AG04450 (cell line): Measurements from ENCODE around the gene PKP1. TPM values are rescaled to one million over a fixed set of nuclear protein-coding genes. Genes with fewer than 3 reads are reported as not detected.

Experiments
- CTCF ChIA-PET: fragments of 300-600, 350-600 bp; formaldehyde crosslinking; extraction: SDS; loops from one replicate; lab custom pipeline; 2022; ENCODE audit warnings: antibody characterized with exemption, inconsistent platforms; lab: Charles Lee
- POLR2A ChIA-PET: fragments of 350-600 bp; formaldehyde crosslinking; extraction: SDS; loops from one replicate; lab custom pipeline; 2021; ENCODE audit warnings: antibody characterized with exemption, inconsistent platforms; lab: Yijun Ruan, JAX
- DNase-seq: peaks from one replicate; pipeline ENCODE4 v3.0.0-alpha.2; 2011; ENCODE audit warnings: low read depth, low spot score
- H3K27ac ChIP-seq: one replicate; pipeline ENCODE4 v1.5.1; 2012; ENCODE audit warnings: low read depth, low read length, control low read depth
- H3K27me3 ChIP-seq: one replicate; pipeline ENCODE4 v1.6.0; 2012; ENCODE audit warnings: low read length; ENCODE audit not compliant: control insufficient read depth, insufficient read depth
- H3K4me3 ChIP-seq: 2 replicates; pipeline ENCODE4 v1.5.1; 2011; ENCODE audit warnings: mild to moderate bottlenecking, low read depth, low read length, control low read depth
- H3K9me3 ChIP-seq: 2 replicates; pipeline ENCODE4 v1.5.1; 2012; ENCODE audit warnings: low read length; ENCODE audit not compliant: control insufficient read depth, insufficient read depth
- CTCF ChIP-seq: IDR thresholded peaks from 2 replicates; pipeline ENCODE4 v1.5.1; 2011; ENCODE audit warnings: low read depth, low read length, control low read depth, inconsistent platforms
- polyA plus RNA-seq: library from polyadenylated mRNA; depleted of rRNA; stranded (reverse); fragments of >200 nt; gene quantifications from 2 replicates; pipeline ENCODE4 v1.2.3, GENCODE V29; 2011

PKP1 gene
- polyA plus RNA-seq, 1 experiment: 0.04 TPM

GRCh38 chr1:201288765-201289164 is 5.5 kb downstream of the PKP1 start:
- H3K4me3 ChIP-seq: no peak overlapping the region
- ChIA-PET CTCF (interaction anchor here (1.2 kb wide), 1 partner anchor 73 kb away, joined by 3 read pairs; no protein-coding TSS in a partner anchor), POLR2A (no interaction called here)
- peaks cover 6% of the 10 kb centered on the region; the same call in 1 of the 2 replicates for H3K9me3 ChIP-seq
- DNase-seq: no peak
- H3K27me3 ChIP-seq: peaks cover 44% of the 10 kb centered on the region
- TF ChIP-seq CTCF: no peak
- no peak overlapping the region for H3K27ac ChIP-seq

DNA sequence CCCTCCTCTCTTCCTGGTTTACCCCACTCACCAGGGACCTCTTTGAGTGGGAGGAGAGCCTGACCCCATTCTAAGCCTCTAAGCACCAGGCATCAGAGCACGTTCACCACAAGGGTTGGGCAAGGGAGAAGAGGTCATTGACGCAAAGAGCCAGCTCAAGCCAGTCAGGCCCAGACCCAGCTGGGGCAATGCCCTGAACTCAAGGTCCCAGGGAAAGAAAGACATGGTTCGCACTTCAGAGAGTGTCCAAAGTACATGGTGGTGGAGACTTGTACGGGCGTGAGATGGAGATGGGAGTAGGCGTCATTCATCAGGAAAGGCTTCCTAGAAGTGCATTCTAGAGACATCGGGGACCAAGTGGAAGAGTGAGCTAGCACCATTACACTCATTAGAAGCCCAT is 7.2 kb downstream of the PKP1 start:
- no peak for TF ChIP-seq CTCF

DNA sequence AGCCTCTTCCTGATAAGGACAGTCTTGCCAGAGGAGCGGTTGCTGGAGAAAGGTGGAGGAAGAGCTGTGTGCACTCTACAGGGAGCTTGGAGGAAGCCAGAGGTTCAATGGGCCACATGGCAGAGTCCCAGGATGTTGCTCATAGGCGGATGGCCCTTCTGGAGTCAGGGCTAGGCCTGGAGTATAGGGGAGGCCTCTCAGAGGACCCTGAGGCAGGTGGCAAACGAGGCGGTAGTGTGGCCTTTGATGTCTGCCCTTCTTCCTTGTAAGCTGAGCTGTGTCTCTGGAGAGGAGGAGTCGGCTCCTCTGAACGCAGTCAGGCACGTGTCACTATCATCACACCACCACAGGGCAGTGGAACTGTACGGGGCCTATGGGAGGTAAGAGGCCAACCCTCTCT is 8.6 kb downstream of the PKP1 start:
- ChIA-PET POLR2A (no interaction called here), CTCF (no interaction called here)
- Histone ChIP-seq H3K4me3 (no peak overlapping the region), H3K27ac (no peak overlapping the region), H3K27me3 (peaks cover 25% of the 10 kb centered on the region), H3K9me3 (no peaks in the 10 kb centered on the region)
- DNase-seq: no peak
- TF ChIP-seq CTCF: no peak

More for the DNA sequence above, 7.2 kb downstream of the PKP1 start:
- H3K4me3 ChIP-seq: no peak overlapping the region
- no peak overlapping the region for H3K27ac ChIP-seq
- ChIA-PET POLR2A (interaction anchor here (0.6 kb wide), 1 partner anchor 231 kb away, joined by 8 read pairs; no protein-coding TSS in a partner anchor), CTCF (interaction anchor here (1.0 kb wide), 1 partner anchor 56 kb away, joined by 3 read pairs; no protein-coding TSS in a partner anchor)
- DNase-seq: no peak
- peaks cover 35% of the 10 kb centered on the region for H3K27me3 ChIP-seq
- no peaks in the 10 kb centered on the region for H3K9me3 ChIP-seq

GRCh38 chr1:201294876-201295275 is 11.6 kb downstream of the PKP1 start:
- TF ChIP-seq CTCF: no peak
- Histone ChIP-seq H3K27me3 (peaks cover 24% of the 10 kb centered on the region), H3K4me3 (no peak overlapping the region), H3K27ac (no peak overlapping the region), H3K9me3 (no peaks in the 10 kb centered on the region)
- CTCF ChIA-PET: no interaction called here
- POLR2A ChIA-PET: no interaction called here
- DNase-seq: no peak

DNA sequence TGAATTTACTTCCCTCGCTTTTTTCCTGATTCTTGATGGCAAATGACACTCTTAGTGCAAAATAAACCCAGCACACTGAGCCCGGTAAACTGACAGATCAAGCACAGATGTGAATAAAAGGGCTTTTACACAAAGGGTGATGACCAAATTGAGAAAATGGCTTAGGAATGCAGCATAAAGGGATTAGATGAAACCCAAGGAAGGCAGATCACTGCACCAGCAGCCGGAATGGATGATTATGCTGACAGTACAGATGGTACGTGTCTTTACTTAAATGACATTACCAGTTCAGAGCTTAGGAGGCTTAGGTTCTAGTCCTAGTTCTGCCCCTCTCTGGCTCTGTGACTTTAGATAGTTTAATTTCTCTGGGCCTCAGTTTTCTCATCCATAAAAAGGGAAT is 12.0 kb downstream of the PKP1 start:
- CTCF ChIA-PET: no interaction called here
- DNase-seq: no peak
- POLR2A ChIA-PET: no interaction called here
- no peaks in the 10 kb centered on the region for H3K9me3 ChIP-seq
- no peak for TF ChIP-seq CTCF
- H3K27me3 ChIP-seq: peaks cover 20% of the 10 kb centered on the region
- H3K27ac ChIP-seq: no peak overlapping the region
- H3K4me3 ChIP-seq: no peak overlapping the region
